GM12801 (cell line): ENCODE measurements around the gene CYB5R3.

ENCODE experiments used
- CTCF ChIP-seq: IDR thresholded peaks from one replicate; pipeline ENCODE4 v1.5.1; 2011; ENCODE audit warnings: control low read depth; ENCODE audit not compliant: insufficient read length; ENCODE audit errors: extremely low read depth

Gene CYB5R3

GRCh38 chr22:42649246-42650099, at the start of gene CYB5R3:
TSS of gene CYB5R3 (minus strand) at chr22:42649392. CDS start at chr22:42649315, 77 bp downstream.
- no peak for TF ChIP-seq CTCF

GRCh38 chr22:42697542-42698013, 48.4 kb upstream of the CYB5R3 start:
- TF ChIP-seq CTCF = no peak

GRCh38 chr22:42696331-42696967, 47.3 kb upstream of the CYB5R3 start:
- TF ChIP-seq CTCF = no peak

- TF ChIP-seq CTCF = no peak
Measured at GRCh38 chr22:42695294-42695693, 46.1 kb upstream of the CYB5R3 start.

- TF ChIP-seq CTCF = no peak
Measured at GRCh38 chr22:42693763-42694683, 44.8 kb upstream of the CYB5R3 start.

- TF ChIP-seq CTCF = no peak
Measured at GRCh38 chr22:42693055-42693762, 44.0 kb upstream of the CYB5R3 start.
